HEK293 (cell line): ENCODE results near the gene OGFOD2.

Experiments
- CTCF ChIP-seq: fragments of 450-650 bp; formaldehyde crosslinking; IDR thresholded peaks from 2 replicates; pipeline ENCODE4 v1.5.1; 2016; ENCODE audit warnings: missing biosample characterization, missing genetic modification characterization
- ZBTB26 ChIP-seq: fragments of 450-650 bp; formaldehyde crosslinking; optimal IDR thresholded peaks from 2 replicates; pipeline ENCODE3; 2016; ENCODE audit warnings: missing biosample characterization, mild to moderate bottlenecking, missing genetic modification characterization

DNA sequence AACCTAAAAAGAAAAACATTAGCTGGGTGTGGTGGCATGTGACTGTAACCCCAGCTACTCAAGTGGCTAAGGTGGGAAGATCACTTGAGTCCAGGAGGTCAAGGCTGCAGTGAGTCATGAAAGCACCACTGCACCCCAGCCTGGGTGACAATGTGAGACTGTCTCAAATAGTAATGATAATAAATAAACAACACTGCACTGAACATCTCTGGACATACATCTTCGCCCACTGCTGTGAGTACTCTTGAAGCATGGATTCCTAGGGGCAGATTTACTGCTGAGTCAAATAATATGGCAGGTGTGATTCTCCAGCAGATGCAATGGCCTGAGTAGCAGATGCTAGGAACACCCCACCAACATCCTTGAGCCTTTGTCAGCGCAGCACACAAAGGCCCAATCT lies 32.4 kb upstream of the OGFOD2 start:
- TF ChIP-seq CTCF (no peak), ZBTB26 (no peak)
